ENCODE results near the gene LIMS4. TPM values are rescaled to one million over a fixed set of nuclear protein-coding genes. Genes with fewer than 3 reads are reported as not detected.
"Not testable (repeated sequence)": the region's sequence is repeated elsewhere in the genome, so short reads cannot be mapped to it uniquely, and the experiment has no call there.

The LIMS4 gene
- total RNA-seq, 5 donors from 2014 or later (not counting 1 experiment from before 2014, with no cell fraction given) = 0.76 to 1.6 (median 1.3) TPM; not detected in 2

DNA sequence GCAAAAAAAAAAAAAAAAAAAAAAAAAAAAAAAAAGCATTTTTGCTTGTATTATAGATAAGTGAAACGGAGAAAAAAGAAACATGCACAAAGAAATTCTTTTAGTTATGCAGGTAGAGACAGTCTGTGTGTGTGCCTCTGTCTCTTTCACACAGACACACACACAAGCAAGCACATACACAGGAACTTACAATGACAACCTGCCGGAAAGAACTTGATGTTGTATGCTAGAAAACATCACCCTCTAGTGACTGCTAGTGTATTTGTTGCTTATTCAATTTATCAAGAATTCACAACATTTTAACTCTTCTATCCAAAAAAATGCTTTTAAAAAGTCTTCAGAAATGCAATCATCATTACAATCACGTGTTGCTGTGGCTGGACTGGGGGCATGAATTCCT, 8.6 kb upstream of the LIMS4 start:
- H3K4me1 ChIP-seq (ENCODE audit: control insufficient read depth in 1 of 2, extremely low read depth in 1 of 2, insufficient read depth in 2 of 2, low read length in 2 of 2); H3K4me3 ChIP-seq (ENCODE audit: control insufficient read depth in 1 of 2, extremely low read depth in 1 of 2, low read length in 1 of 2); H3K27me3 ChIP-seq (replicated peaks in 1 of 2; ENCODE audit: control insufficient read depth in 2 of 2, extremely low read depth in 1 of 2, insufficient read depth in 2 of 2, low read length in 1 of 2); H3K9me3 Mint-ChIP-seq; DNase-seq; CTCF ChIA-PET; H3K27ac Mint-ChIP-seq; POLR2A ChIA-PET; H3K4me3 Mint-ChIP-seq; H3K36me3 ChIP-seq (ENCODE audit: control insufficient read depth in 2 of 2, extremely low read depth in 1 of 2, insufficient read depth in 1 of 2, low read length in 1 of 2); H3K27me3 Mint-ChIP-seq; H3K9me3 ChIP-seq; H3K4me1 Mint-ChIP-seq; H3K36me3 Mint-ChIP-seq; ATAC-seq (replicated peaks in 1 of 4); H3K27ac ChIP-seq (ENCODE audit: low read length): not testable (repeated sequence)
- WGBS (ENCODE audit: insufficient coverage) = no CpG with 5 or more reads among the region's 3 CpGs

DNA sequence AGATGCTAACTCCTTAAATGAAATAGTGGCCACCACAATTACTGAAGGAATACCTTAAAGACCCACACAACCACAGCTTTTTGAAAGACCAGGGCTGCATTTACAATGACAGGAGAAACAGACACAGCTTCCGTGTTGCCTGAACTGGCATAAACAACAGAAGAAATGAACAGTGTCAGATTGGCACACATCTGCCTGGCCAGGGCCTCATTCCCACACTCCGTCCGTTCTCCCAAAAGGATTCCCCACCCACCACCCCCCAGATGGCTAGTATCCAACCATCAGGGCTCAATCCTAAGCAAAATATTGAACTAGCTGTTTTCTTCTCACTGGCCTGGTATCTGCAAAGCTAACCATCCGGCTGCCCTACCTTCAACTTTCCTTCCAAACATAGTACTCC, 7.5 kb upstream of the LIMS4 start:
- CTCF ChIA-PET; POLR2A ChIA-PET; H3K27me3 ChIP-seq (replicated peaks in 1 of 2; ENCODE audit: control insufficient read depth in 2 of 2, extremely low read depth in 1 of 2, insufficient read depth in 2 of 2, low read length in 1 of 2); H3K4me3 ChIP-seq (ENCODE audit: control insufficient read depth in 1 of 2, extremely low read depth in 1 of 2, low read length in 1 of 2); ATAC-seq (replicated peaks in 1 of 4); H3K27ac ChIP-seq (ENCODE audit: low read length); H3K27me3 Mint-ChIP-seq; H3K27ac Mint-ChIP-seq; H3K9me3 ChIP-seq; H3K9me3 Mint-ChIP-seq; H3K4me1 Mint-ChIP-seq; H3K4me1 ChIP-seq (ENCODE audit: control insufficient read depth in 1 of 2, extremely low read depth in 1 of 2, insufficient read depth in 2 of 2, low read length in 2 of 2); DNase-seq; H3K36me3 Mint-ChIP-seq; H3K4me3 Mint-ChIP-seq; H3K36me3 ChIP-seq (ENCODE audit: control insufficient read depth in 2 of 2, extremely low read depth in 1 of 2, insufficient read depth in 1 of 2, low read length in 1 of 2): not testable (repeated sequence)
- WGBS (ENCODE audit: insufficient coverage) = no CpG with 5 or more reads among the region's 4 CpGs

DNA sequence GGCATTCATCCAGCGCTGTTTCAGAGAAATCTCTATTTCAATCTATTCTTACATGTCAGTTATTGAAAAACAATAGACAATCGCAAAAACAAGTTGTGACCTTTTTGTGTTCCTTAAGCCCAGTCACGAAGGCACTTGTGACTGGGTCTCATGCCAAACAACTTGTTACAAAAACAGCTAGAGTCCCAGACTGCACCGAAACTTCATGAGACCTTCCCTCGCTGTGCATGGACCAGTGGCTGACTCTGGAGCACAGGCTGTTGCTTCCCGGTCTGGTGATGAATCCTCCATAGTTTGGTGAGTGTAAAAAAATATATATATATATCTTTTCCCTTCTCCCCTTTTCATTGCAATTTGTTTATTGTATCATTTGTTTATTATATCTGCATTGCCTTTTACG, 4.8 kb upstream of the LIMS4 start:
- H3K4me3 Mint-ChIP-seq; H3K36me3 ChIP-seq (ENCODE audit: control insufficient read depth in 2 of 2, extremely low read depth in 1 of 2, insufficient read depth in 1 of 2, low read length in 1 of 2); H3K27me3 Mint-ChIP-seq; CTCF ChIA-PET; ATAC-seq (replicated peaks in 1 of 4); H3K27ac Mint-ChIP-seq; H3K9me3 ChIP-seq; H3K27me3 ChIP-seq (replicated peaks in 1 of 2; ENCODE audit: control insufficient read depth in 2 of 2, extremely low read depth in 1 of 2, insufficient read depth in 2 of 2, low read length in 1 of 2); H3K9me3 Mint-ChIP-seq; H3K36me3 Mint-ChIP-seq; DNase-seq; H3K4me1 ChIP-seq (ENCODE audit: control insufficient read depth in 1 of 2, extremely low read depth in 1 of 2, insufficient read depth in 2 of 2, low read length in 2 of 2); H3K4me1 Mint-ChIP-seq; H3K4me3 ChIP-seq (ENCODE audit: control insufficient read depth in 1 of 2, extremely low read depth in 1 of 2, low read length in 1 of 2); H3K27ac ChIP-seq (ENCODE audit: low read length); POLR2A ChIA-PET: not testable (repeated sequence)
- no CpG with 5 or more reads among the region's 7 CpGs for WGBS (ENCODE audit: insufficient coverage)

DNA sequence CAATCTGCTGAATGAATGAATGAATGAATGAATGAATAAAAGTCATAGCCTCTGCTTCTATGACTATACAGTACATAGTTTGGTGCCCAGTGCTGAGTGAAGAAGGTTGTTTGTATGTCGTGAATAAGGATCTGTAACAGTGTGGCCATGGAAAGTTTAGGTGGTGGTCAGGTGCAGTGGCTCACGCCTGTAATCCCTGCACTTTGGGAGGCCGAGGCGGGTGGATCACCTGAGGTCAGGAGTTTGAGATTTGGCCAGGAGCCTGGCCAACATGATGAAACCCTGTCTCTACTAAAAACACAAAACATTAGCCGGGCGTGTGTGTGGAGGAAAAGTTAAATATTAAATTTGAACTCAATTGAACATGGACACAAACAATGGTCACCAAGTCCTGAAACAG, 4.3 kb upstream of the LIMS4 start:
- POLR2A ChIA-PET; H3K4me3 Mint-ChIP-seq; H3K4me1 Mint-ChIP-seq; H3K9me3 Mint-ChIP-seq; H3K36me3 ChIP-seq (ENCODE audit: control insufficient read depth in 2 of 2, extremely low read depth in 1 of 2, insufficient read depth in 1 of 2, low read length in 1 of 2); ATAC-seq (replicated peaks in 1 of 4); H3K4me3 ChIP-seq (ENCODE audit: control insufficient read depth in 1 of 2, extremely low read depth in 1 of 2, low read length in 1 of 2); DNase-seq; H3K9me3 ChIP-seq; H3K27me3 ChIP-seq (replicated peaks in 1 of 2; ENCODE audit: control insufficient read depth in 2 of 2, extremely low read depth in 1 of 2, insufficient read depth in 2 of 2, low read length in 1 of 2); H3K36me3 Mint-ChIP-seq; H3K27ac ChIP-seq (ENCODE audit: low read length); CTCF ChIA-PET; H3K27ac Mint-ChIP-seq; H3K27me3 Mint-ChIP-seq; H3K4me1 ChIP-seq (ENCODE audit: control insufficient read depth in 1 of 2, extremely low read depth in 1 of 2, insufficient read depth in 2 of 2, low read length in 2 of 2): not testable (repeated sequence)
- WGBS (ENCODE audit: insufficient coverage) = no CpG with 5 or more reads among the region's 6 CpGs

- H3K27ac ChIP-seq (ENCODE audit: low read length); H3K4me1 Mint-ChIP-seq; H3K27me3 Mint-ChIP-seq; H3K4me3 Mint-ChIP-seq; H3K9me3 ChIP-seq; H3K27ac Mint-ChIP-seq; CTCF ChIA-PET; H3K36me3 ChIP-seq (ENCODE audit: control insufficient read depth in 2 of 2, extremely low read depth in 1 of 2, insufficient read depth in 1 of 2, low read length in 1 of 2); DNase-seq; H3K4me1 ChIP-seq (ENCODE audit: control insufficient read depth in 1 of 2, extremely low read depth in 1 of 2, insufficient read depth in 2 of 2, low read length in 2 of 2); H3K27me3 ChIP-seq (replicated peaks in 1 of 2; ENCODE audit: control insufficient read depth in 2 of 2, extremely low read depth in 1 of 2, insufficient read depth in 2 of 2, low read length in 1 of 2); H3K36me3 Mint-ChIP-seq; H3K9me3 Mint-ChIP-seq; H3K4me3 ChIP-seq (ENCODE audit: control insufficient read depth in 1 of 2, extremely low read depth in 1 of 2, low read length in 1 of 2); POLR2A ChIA-PET: not testable (repeated sequence)
- ATAC-seq (replicated peaks in 1 of 4) = peak in 1 of 4 experiments; percentile 69
- WGBS (ENCODE audit: insufficient coverage) = no CpG with 5 or more reads among the region's 3 CpGs
Measured at GRCh38 chr2:110475627-110476359, 3.2 kb upstream of the LIMS4 start.

DNA sequence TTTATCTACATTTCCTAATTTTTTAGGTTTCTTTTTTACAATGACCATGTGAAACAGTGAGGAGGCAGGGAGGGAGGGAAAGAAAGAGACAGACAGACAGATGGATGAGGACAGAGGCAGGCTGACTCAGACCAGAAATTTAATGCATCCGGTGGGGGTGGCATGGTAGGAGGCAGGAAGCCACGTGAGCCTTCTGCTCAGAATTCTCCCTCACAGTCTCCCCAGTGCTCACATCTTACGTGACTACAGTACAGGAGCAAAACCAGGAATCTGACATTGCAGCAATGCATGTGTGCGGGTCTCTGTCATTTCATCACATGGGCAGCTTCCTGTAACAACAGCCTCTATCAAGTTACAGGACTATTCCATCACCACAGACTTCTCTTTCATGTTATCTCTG, 2.3 kb upstream of the LIMS4 start:
- H3K27me3 Mint-ChIP-seq; H3K27ac Mint-ChIP-seq; H3K4me3 ChIP-seq (ENCODE audit: control insufficient read depth in 1 of 2, extremely low read depth in 1 of 2, low read length in 1 of 2); H3K4me3 Mint-ChIP-seq; POLR2A ChIA-PET; H3K9me3 ChIP-seq; H3K4me1 Mint-ChIP-seq; H3K4me1 ChIP-seq (ENCODE audit: control insufficient read depth in 1 of 2, extremely low read depth in 1 of 2, insufficient read depth in 2 of 2, low read length in 2 of 2); H3K27ac ChIP-seq (ENCODE audit: low read length); H3K9me3 Mint-ChIP-seq; H3K36me3 Mint-ChIP-seq; H3K36me3 ChIP-seq (ENCODE audit: control insufficient read depth in 2 of 2, extremely low read depth in 1 of 2, insufficient read depth in 1 of 2, low read length in 1 of 2); H3K27me3 ChIP-seq (replicated peaks in 1 of 2; ENCODE audit: control insufficient read depth in 2 of 2, extremely low read depth in 1 of 2, insufficient read depth in 2 of 2, low read length in 1 of 2); CTCF ChIA-PET; DNase-seq: not testable (repeated sequence)
- no CpG with 5 or more reads among the region's 4 CpGs for WGBS (ENCODE audit: insufficient coverage)
- ATAC-seq (replicated peaks in 1 of 4) = peak; percentile 90 to 99 (median 94)

- H3K4me3 ChIP-seq (ENCODE audit: control insufficient read depth in 1 of 2, extremely low read depth in 1 of 2, low read length in 1 of 2); H3K9me3 ChIP-seq; H3K4me3 Mint-ChIP-seq; H3K27ac ChIP-seq (ENCODE audit: low read length); H3K4me1 ChIP-seq (ENCODE audit: control insufficient read depth in 1 of 2, extremely low read depth in 1 of 2, insufficient read depth in 2 of 2, low read length in 2 of 2); H3K27me3 ChIP-seq (replicated peaks in 1 of 2; ENCODE audit: control insufficient read depth in 2 of 2, extremely low read depth in 1 of 2, insufficient read depth in 2 of 2, low read length in 1 of 2); DNase-seq; ATAC-seq (replicated peaks in 1 of 4); H3K27ac Mint-ChIP-seq; H3K36me3 Mint-ChIP-seq; CTCF ChIA-PET; H3K4me1 Mint-ChIP-seq; H3K9me3 Mint-ChIP-seq; POLR2A ChIA-PET; H3K36me3 ChIP-seq (ENCODE audit: control insufficient read depth in 2 of 2, extremely low read depth in 1 of 2, insufficient read depth in 1 of 2, low read length in 1 of 2); H3K27me3 Mint-ChIP-seq: not testable (repeated sequence)
- WGBS (ENCODE audit: insufficient coverage) = no CpG with 5 or more reads among the region's 3 CpGs
Measured at GRCh38 chr2:110473059-110473358, 393 bp upstream of the LIMS4 start.

Data from T-cell (primary cell).